Activated CD8-positive, alpha-beta T cell treated with anti-CD3 and anti-CD28 coated beads for 36 hours (primary cell): Measurements from ENCODE around the gene RALGAPA1. TPM values are rescaled to one million over a fixed set of nuclear protein-coding genes. Genes with fewer than 3 reads are reported as not detected.

Experiments
- ATAC-seq: fragments of 200-7000 bp; cut with Tn5 transposase; one replicate; pipeline ENCODE4 v1.10.0; 2021; ENCODE audit warnings: mild to moderate bottlenecking, moderate library complexity
- CTCF ChIA-PET: fragments of 350-600 bp; sonication (Branson Sonifier 250); formaldehyde crosslinking; loops from one replicate; lab custom pipeline; 2021; ENCODE audit warnings: antibody characterized with exemption; lab: Charles Lee
- POLR2A ChIA-PET: fragments of 350-600 bp; sonication (Branson Sonifier 250); formaldehyde crosslinking; loops from one replicate; lab custom pipeline; 2021; ENCODE audit warnings: antibody characterized with exemption; lab: Charles Lee
- DNase-seq: peaks from one replicate; pipeline ENCODE4 v3.0.0-alpha.2; 2020
- H3K27ac Mint-ChIP-seq: one replicate; pipeline ENCODE4 v1.8.0; 2021; ENCODE audit warnings: mild to moderate bottlenecking, mixed read lengths
- H3K27me3 Mint-ChIP-seq: one replicate; pipeline ENCODE4 v1.8.0; 2021; ENCODE audit warnings: mixed read lengths
- H3K36me3 Mint-ChIP-seq: one replicate; pipeline ENCODE4 v1.8.0; 2021; ENCODE audit warnings: low read depth, mixed read lengths
- H3K4me1 Mint-ChIP-seq: one replicate; pipeline ENCODE4 v1.8.0; 2021; ENCODE audit warnings: low read depth, mixed read lengths
- H3K4me3 Mint-ChIP-seq: one replicate; pipeline ENCODE4 v1.8.0; 2021; ENCODE audit warnings: mild to moderate bottlenecking, moderate library complexity, mixed read lengths
- H3K9me3 Mint-ChIP-seq: one replicate; pipeline ENCODE4 v1.8.0; 2021; ENCODE audit warnings: mixed read lengths
- CTCF ChIP-seq: fragments of 200-600 bp; IDR thresholded peaks from one replicate; pipeline ENCODE4 v1.8.0; 2022; ENCODE audit warnings: antibody characterized with exemption, mild to moderate bottlenecking
- intact Hi-C: fragments of 100-400 bp; cut with micrococcal nuclease; formaldehyde crosslinking; loops from one replicate; pipeline ENCODE4 v1.10.0; 2022
- total RNA-seq, 2 experiments: library from RNA; stranded (reverse); gene quantifications; one replicate each; pipeline ENCODE4 v1.2.3, GENCODE V29; 2021

The RALGAPA1 gene
- total RNA-seq, 2 experiments from 2014 or later = 23.7 to 26.5 TPM

GRCh38 chr14:35503646-35504045, 305.4 kb downstream of the RALGAPA1 start:
- DNase-seq (no peak), ATAC-seq (no peak)
- CTCF ChIA-PET = interaction anchor here (0.6 to 1.1 kb wide), 2 partner anchors 104 to 183 kb away, joined by 3 read pairs; no protein-coding TSS in a partner anchor
- Mint-ChIP-seq H3K27ac (no peak overlapping the region), H3K36me3 (no peaks in the 10 kb centered on the region), H3K27me3 (peaks cover 10% of the 10 kb centered on the region), H3K4me1 (no peaks in the 10 kb centered on the region), H3K9me3 (peaks cover 3% of the 10 kb centered on the region), H3K4me3 (no peak overlapping the region)
- TF ChIP-seq CTCF = no peak
- POLR2A ChIA-PET = interaction anchor here (0.6 kb wide), 1 partner anchor 242 kb away, joined by 3 read pairs; no protein-coding TSS in a partner anchor
- intact Hi-C loops = no loop called here

- no peaks in the 10 kb centered on the region for H3K4me1 Mint-ChIP-seq
- intact Hi-C loops = no loop called here
- H3K9me3 Mint-ChIP-seq = peaks cover 3% of the 10 kb centered on the region
- H3K27ac Mint-ChIP-seq = no peak overlapping the region
- CTCF ChIA-PET = no interaction called here
- no peak overlapping the region for H3K4me3 Mint-ChIP-seq
- DNase-seq (no peak), ATAC-seq (no peak)
- no peak for TF ChIP-seq CTCF
- H3K27me3 Mint-ChIP-seq = peaks cover 23% of the 10 kb centered on the region
- POLR2A ChIA-PET = no interaction called here
- no peaks in the 10 kb centered on the region for H3K36me3 Mint-ChIP-seq
Observed at GRCh38 chr14:35499180-35499579, 309.9 kb downstream of the RALGAPA1 start.

- Mint-ChIP-seq H3K27ac (no peak overlapping the region), H3K4me3 (no peak overlapping the region), H3K9me3 (peaks cover 11% of the 10 kb centered on the region), H3K27me3 (peaks cover 22% of the 10 kb centered on the region), H3K4me1 (no peaks in the 10 kb centered on the region), H3K36me3 (peaks cover 1% of the 10 kb centered on the region)
- CTCF ChIA-PET = no interaction called here
- no peak for TF ChIP-seq CTCF
- intact Hi-C loops = no loop called here
- no peak for ATAC-seq
- POLR2A ChIA-PET = no interaction called here
- no peak for DNase-seq
Observed at GRCh38 chr14:35495278-35495677, 313.8 kb downstream of the RALGAPA1 start.

- intact Hi-C loops = no loop called here
- H3K27me3 Mint-ChIP-seq = peaks cover 14% of the 10 kb centered on the region
- CTCF ChIA-PET = no interaction called here
- H3K36me3 Mint-ChIP-seq = peaks cover 1% of the 10 kb centered on the region
- no peak overlapping the region for H3K4me3 Mint-ChIP-seq
- H3K9me3 Mint-ChIP-seq = peaks cover 7% of the 10 kb centered on the region
- H3K27ac Mint-ChIP-seq = no peak overlapping the region
- POLR2A ChIA-PET = no interaction called here
- H3K4me1 Mint-ChIP-seq = no peaks in the 10 kb centered on the region
- TF ChIP-seq CTCF = no peak
- ATAC-seq = no peak
- DNase-seq = no peak
Observed at GRCh38 chr14:35492569-35493014, 316.5 kb downstream of the RALGAPA1 start.

Other genes starting within 250 kb of the RALGAPA1 start
- gene BRMS1L, start 17.0 kb upstream of the RALGAPA1 start, total RNA-seq = 1 to 10 TPM; 4.3 to 5.5 TPM